CD14-positive monocyte (primary cell): ENCODE measurements around the gene ZBTB47. TPM values are rescaled to one million over a fixed set of nuclear protein-coding genes. Genes with fewer than 3 reads are reported as not detected.

Experiments used
- DNase-seq, 3 donors: peaks; one replicate each; pipeline ENCODE4 v3.0.0-alpha.2; 2011 to 2022
- H2AFZ ChIP-seq: 2 replicates; pipeline ENCODE4 v1.6.0; 2012; ENCODE audit warnings: mild to moderate bottlenecking, low read depth, low read length, inconsistent platforms; ENCODE audit not compliant: insufficient read depth, poor library complexity, severe bottlenecking
- H3K27ac ChIP-seq, 2 donors: 1 replicate in 1 of 2; 2 replicates in 1 of 2; pipeline ENCODE4 v1.5.1; 2012 to 2013; ENCODE audit warnings: low read length in 2 of 2, control low read depth in 1 of 2, inconsistent platforms in 1 of 2, low read depth in 1 of 2, mild to moderate bottlenecking in 1 of 2
- H3K27me3 ChIP-seq, 2 donors: one replicate each; pipeline versions ENCODE4 v1.6.0 to v1.6.1; 2011 to 2013; ENCODE audit warnings: low read length in 2 of 2; ENCODE audit not compliant: control insufficient read depth in 2 of 2, insufficient read depth in 2 of 2
- H3K36me3 ChIP-seq, 2 donors: replicated peaks in 1 of 2; 1 replicate in 1 of 2; 2 replicates in 1 of 2; pipeline versions ENCODE4 v1.5.1 to v1.6.1; 2012 to 2013; ENCODE audit warnings: low read length in 2 of 2, control low read depth in 1 of 2, inconsistent platforms in 1 of 2, mild to moderate bottlenecking in 1 of 2; ENCODE audit not compliant: insufficient read depth in 2 of 2, control insufficient read depth in 1 of 2
- H3K4me1 ChIP-seq, 2 donors: 1 replicate in 1 of 2; 2 replicates in 1 of 2; pipeline versions ENCODE4 v1.5.1 to v1.6.1; 2012 to 2013; ENCODE audit warnings: low read length in 2 of 2, control low read depth in 1 of 2, inconsistent platforms in 1 of 2, mild to moderate bottlenecking in 1 of 2, moderate library complexity in 1 of 2; ENCODE audit not compliant: insufficient read depth in 2 of 2, control insufficient read depth in 1 of 2
- H3K4me2 ChIP-seq: replicated peaks from 2 replicates; pipeline ENCODE3; 2012; ENCODE audit warnings: low read length, moderate library complexity, mild to moderate bottlenecking; ENCODE audit not compliant: poor library complexity, severe bottlenecking; ENCODE audit errors: extremely low read depth
- H3K4me3 ChIP-seq, 3 experiments: fragments of 200-600 bp in 1 of 3; sonication (generic) in 1 of 3; replicated peaks in 1 of 3; 1 replicate in 2 of 3; 2 replicates in 1 of 3; pipeline ENCODE4 v1.5.1; 2011 to 2013; ENCODE audit warnings: low read length in 3 of 3, mild to moderate bottlenecking in 3 of 3, control low read depth in 2 of 3, low read depth in 2 of 3, inconsistent platforms in 1 of 3, moderate library complexity in 1 of 3
- H3K79me2 ChIP-seq: 2 replicates; pipeline ENCODE4 v1.6.0; 2012; ENCODE audit warnings: mild to moderate bottlenecking, control low read depth, inconsistent platforms, low read length, moderate library complexity; ENCODE audit not compliant: insufficient read depth
- H3K9ac ChIP-seq: 2 replicates; pipeline ENCODE4 v1.6.0; 2017; ENCODE audit warnings: low read length, mild to moderate bottlenecking; ENCODE audit not compliant: insufficient read depth, poor library complexity, severe bottlenecking
- H3K9me3 ChIP-seq, 2 donors: replicated peaks in 1 of 2; 1 replicate in 1 of 2; 2 replicates in 1 of 2; pipeline versions ENCODE4 v1.5.1 to v1.6.1; 2012 to 2013; ENCODE audit warnings: low read length in 2 of 2, control low read depth in 1 of 2; ENCODE audit not compliant: control insufficient read depth in 1 of 2, insufficient read depth in 1 of 2
- H4K20me1 ChIP-seq: 2 replicates; pipeline ENCODE4 v1.6.0; 2012; ENCODE audit warnings: mild to moderate bottlenecking, low read length, control low read depth, moderate library complexity; ENCODE audit not compliant: insufficient read depth
- H3K27ac Mint-ChIP-seq, 7 donors: one replicate each; pipeline ENCODE4 v1.8.0; 2020; ENCODE audit warnings: mild to moderate bottlenecking in 7 of 7, mixed read lengths in 7 of 7, moderate library complexity in 6 of 7, inconsistent platforms in 2 of 7
- H3K27me3 Mint-ChIP-seq, 3 donors: one replicate each; pipeline ENCODE4 v1.8.0; 2021 to 2022; ENCODE audit warnings: low read depth in 3 of 3, mild to moderate bottlenecking in 3 of 3, mixed read lengths in 3 of 3, moderate library complexity in 3 of 3, inconsistent platforms in 1 of 3
- H3K36me3 Mint-ChIP-seq, 2 donors: one replicate each; pipeline ENCODE4 v1.8.0; 2020; ENCODE audit warnings: mixed read lengths in 2 of 2, inconsistent platforms in 1 of 2, mild to moderate bottlenecking in 1 of 2
- H3K4me1 Mint-ChIP-seq: one replicate; pipeline ENCODE4 v1.8.0; 2020; ENCODE audit warnings: mild to moderate bottlenecking, mixed read lengths
- H3K4me3 Mint-ChIP-seq, 2 donors: one replicate each; pipeline ENCODE4 v1.8.0; 2020; ENCODE audit warnings: mild to moderate bottlenecking in 2 of 2, mixed read lengths in 2 of 2, moderate library complexity in 1 of 2
- H3K9me3 Mint-ChIP-seq, 7 donors: one replicate each; pipeline ENCODE4 v1.8.0; 2020 to 2022; ENCODE audit warnings: mixed read lengths in 7 of 7, mild to moderate bottlenecking in 6 of 7, moderate library complexity in 6 of 7, inconsistent platforms in 2 of 7
- WGBS: methylation state at CpG from one replicate; pipeline ENCODE4 v1.1.5; 2013; ENCODE audit warnings: missing lambda C conversion rate; ENCODE audit not compliant: insufficient coverage; 5-methylcytosine and 5-hydroxymethylcytosine counted together
- intact Hi-C, 2 donors: fragments of 100-400 bp; cut with micrococcal nuclease; formaldehyde crosslinking; loops; one replicate each; pipeline versions ENCODE4 v1.15.0 to v1.15.1; 2023
- polyA plus RNA-seq, 3 donors: library from polyadenylated mRNA; depleted of rRNA in 1 of 3; unstranded in 2 of 3; stranded (reverse) in 1 of 3; fragments of 300-500 nt in 2 of 3; fragments of >200 nt in 1 of 3; fragmentation: Illumina TruSeq in 2 of 3; gene quantifications; 1 replicate in 2 of 3; 2 replicates in 1 of 3; pipeline ENCODE4 v1.2.3, GENCODE V29; 2012 to 2021
- TF ChIP-seq, protein P1 (sequence below): fragments of 200-600 bp; IDR thresholded peaks from one replicate; pipeline ENCODE4 v1.8.0; 2022; ENCODE audit warnings: antibody characterized with exemption, mild to moderate bottlenecking

The ZBTB47 gene
- polyA plus RNA-seq, 3 donors: 0.35 to 9.8 (median 0.41) TPM

DNA sequence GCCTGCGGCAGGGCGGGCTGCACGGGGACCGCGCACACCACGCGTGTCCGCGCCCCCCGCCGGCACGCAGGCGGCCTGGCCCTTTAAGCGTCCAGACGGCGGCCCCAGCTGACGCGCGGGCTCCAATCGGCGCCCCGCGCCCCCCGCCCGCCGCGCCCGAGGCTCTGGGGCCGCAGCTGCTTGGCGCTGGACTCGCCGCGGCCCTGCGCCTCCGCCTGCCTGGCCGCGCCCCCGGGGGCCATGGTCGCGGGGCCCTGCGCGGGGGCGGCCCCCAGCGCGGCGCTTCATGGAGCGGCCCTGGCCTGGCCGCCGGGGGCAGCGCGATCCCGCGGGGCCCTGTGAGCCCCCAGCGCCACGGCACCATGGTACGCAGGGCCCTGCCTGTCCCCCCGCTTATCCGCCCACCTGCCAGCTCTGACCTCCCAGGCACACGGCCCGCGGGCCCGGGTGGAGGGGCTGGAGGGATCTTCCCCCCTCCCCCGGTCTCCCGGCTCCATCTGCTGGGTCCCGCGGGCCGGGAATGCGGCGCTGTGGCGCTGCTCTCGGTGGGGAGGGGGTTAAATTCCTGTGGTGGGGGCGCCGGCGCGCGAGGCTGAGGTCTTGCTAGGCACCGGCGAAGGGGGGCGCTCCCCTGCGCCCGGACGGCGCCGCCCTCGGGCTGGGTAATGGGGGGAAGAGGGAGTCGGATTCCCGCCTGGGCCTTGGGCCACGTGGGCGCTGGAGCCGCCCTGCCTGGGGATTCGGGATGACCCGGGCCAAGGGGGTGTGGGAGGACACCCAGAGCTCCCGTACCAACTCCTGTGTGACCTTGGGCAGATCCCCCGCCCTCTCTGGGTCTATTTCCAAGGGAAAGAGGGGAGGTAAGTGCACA lies 1.1 kb downstream of the ZBTB47 start:
- H3K4me3 ChIP-seq: peak overlapping the region; percentile 62 to 98 (median 92)
- H3K4me1 ChIP-seq: peaks cover 48 to 65% of the 10 kb centered on the region in 2 donors
- intact Hi-C loops: loop anchor here in 1 of 2 donors (10.0 kb wide), 1 partner anchor 70 kb away; the partner anchor contains the start of gene SEC22C
- under 1% methylated on average over 73 of the region's 94 CpGs for WGBS
- peaks cover 72% of the 10 kb centered on the region for H3K79me2 ChIP-seq
- peaks cover 52% of the 10 kb centered on the region for H4K20me1 ChIP-seq
- peaks cover 12 to 23% of the 10 kb centered on the region in 2 donors for H3K36me3 ChIP-seq
- peak overlapping the region; percentile 76 for H3K9ac ChIP-seq
- Mint-ChIP-seq H3K36me3 (peaks cover 8 to 30% of the 10 kb centered on the region in 2 donors), H3K4me3 (peak overlapping the region; percentile 72 to 96), H3K9me3 (no peaks in the 10 kb centered on the region), H3K4me1 (peaks cover 65% of the 10 kb centered on the region), H3K27ac (peak overlapping the region in 3 of 7 donors; percentile 1 to 89 (median 58)), H3K27me3 (peaks cover 0 to 1% (median 1%) of the 10 kb centered on the region in 3 donors)
- TF ChIP-seq, protein P1, sequence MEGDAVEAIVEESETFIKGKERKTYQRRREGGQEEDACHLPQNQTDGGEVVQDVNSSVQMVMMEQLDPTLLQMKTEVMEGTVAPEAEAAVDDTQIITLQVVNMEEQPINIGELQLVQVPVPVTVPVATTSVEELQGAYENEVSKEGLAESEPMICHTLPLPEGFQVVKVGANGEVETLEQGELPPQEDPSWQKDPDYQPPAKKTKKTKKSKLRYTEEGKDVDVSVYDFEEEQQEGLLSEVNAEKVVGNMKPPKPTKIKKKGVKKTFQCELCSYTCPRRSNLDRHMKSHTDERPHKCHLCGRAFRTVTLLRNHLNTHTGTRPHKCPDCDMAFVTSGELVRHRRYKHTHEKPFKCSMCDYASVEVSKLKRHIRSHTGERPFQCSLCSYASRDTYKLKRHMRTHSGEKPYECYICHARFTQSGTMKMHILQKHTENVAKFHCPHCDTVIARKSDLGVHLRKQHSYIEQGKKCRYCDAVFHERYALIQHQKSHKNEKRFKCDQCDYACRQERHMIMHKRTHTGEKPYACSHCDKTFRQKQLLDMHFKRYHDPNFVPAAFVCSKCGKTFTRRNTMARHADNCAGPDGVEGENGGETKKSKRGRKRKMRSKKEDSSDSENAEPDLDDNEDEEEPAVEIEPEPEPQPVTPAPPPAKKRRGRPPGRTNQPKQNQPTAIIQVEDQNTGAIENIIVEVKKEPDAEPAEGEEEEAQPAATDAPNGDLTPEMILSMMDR: no peak
- H3K27ac ChIP-seq: peak overlapping the region in 1 of 2 donors; percentile 87
- peak in 1 of 3 donors; percentile 22 for DNase-seq
- peak overlapping the region; percentile 75 for H2AFZ ChIP-seq
- no peaks in the 10 kb centered on the region for H3K27me3 ChIP-seq
- peak overlapping the region; percentile 80 for H3K4me2 ChIP-seq
- no peaks in the 10 kb centered on the region for H3K9me3 ChIP-seq

DNA sequence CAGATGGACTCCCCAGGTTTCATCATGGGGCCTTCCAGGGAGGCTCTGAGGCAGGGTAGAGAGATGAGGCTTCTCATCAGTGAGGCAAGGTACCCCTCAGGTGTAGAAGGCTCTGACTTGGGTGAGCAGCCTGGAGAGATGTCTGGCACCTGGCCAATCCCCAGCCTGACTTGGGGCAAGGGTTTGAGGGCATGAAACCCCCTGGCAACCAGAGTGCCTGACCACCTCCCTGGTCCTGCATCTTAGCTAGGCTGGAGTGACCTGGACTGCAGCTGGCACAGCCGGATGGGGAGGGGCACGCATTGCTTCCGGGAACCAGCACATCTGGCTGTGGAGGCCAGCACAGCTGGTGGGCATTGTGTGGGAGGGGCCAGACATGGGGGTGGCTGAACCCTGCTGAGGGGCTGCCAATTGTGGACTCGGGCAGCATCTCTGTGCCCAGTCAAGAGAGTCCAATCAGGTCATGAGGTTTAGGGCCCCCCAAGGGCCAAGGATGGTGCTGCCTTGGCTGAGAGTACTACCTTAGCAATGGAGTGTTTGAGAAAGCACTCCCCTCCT lies 1.9 kb downstream of the ZBTB47 start:
- WGBS: 70% methylated on average over 4 of the region's 4 CpGs
- Histone ChIP-seq H3K9ac (peak overlapping the region; percentile 76), H4K20me1 (peaks cover 49% of the 10 kb centered on the region), H3K4me3 (peak overlapping the region in 2 of 3 experiments; percentile 64 to 92), H3K36me3 (peaks cover 11 to 23% of the 10 kb centered on the region in 2 donors), H3K4me1 (peaks cover 50 to 68% of the 10 kb centered on the region in 2 donors), H2AFZ (peak overlapping the region; percentile 75), H3K4me2 (peak overlapping the region; percentile 80), H3K79me2 (peaks cover 63% of the 10 kb centered on the region), H3K9me3 (no peaks in the 10 kb centered on the region), H3K27ac (peak overlapping the region in 1 of 2 donors; percentile 63), H3K27me3 (no peaks in the 10 kb centered on the region)
- Mint-ChIP-seq H3K9me3 (no peaks in the 10 kb centered on the region), H3K4me1 (peaks cover 65% of the 10 kb centered on the region), H3K27ac (no peak overlapping the region), H3K27me3 (peaks cover 0 to 1% (median 1%) of the 10 kb centered on the region in 3 donors), H3K36me3 (peaks cover 11 to 31% of the 10 kb centered on the region in 2 donors), H3K4me3 (peak overlapping the region; percentile 72 to 76)
- intact Hi-C loops: loop anchor here in 1 of 2 donors (10.0 kb wide), 1 partner anchor 71 kb away; the partner anchor contains the start of gene SEC22C
- no peak for DNase-seq
- TF ChIP-seq, protein P1: no peak
